Stimulated activated CD4-positive, alpha-beta T cell treated with anti-CD3 and anti-CD28 coated beads, Interleukin-4, amount 100 ng/mL, for 4 hours (primary cell): Measurements from ENCODE around the gene EHBP1.

Source experiments
- DNase-seq, 2 experiments: peaks; one replicate each; pipeline ENCODE4 v3.0.0-alpha.2; 2020

EHBP1 gene

DNA sequence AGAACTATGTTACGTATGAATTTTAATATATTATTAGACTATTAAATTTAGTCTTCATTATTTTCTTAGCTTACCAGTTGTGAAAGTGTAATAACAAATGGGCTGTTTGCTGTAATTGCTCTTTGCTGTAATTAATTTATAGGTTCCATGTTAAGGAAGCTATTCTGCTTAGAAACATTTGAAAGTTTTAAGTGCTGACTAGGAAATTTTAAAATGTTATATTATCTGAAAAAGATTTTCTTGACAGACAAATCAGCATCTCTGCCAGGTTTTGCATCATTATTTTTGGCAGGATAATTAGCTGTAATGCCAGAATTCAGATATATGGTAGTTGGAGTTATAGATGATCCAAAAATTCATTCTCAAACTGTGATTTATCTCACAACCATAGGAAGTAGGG, 387.3 kb downstream of the EHBP1 start:
- DNase-seq = no peak

DNA sequence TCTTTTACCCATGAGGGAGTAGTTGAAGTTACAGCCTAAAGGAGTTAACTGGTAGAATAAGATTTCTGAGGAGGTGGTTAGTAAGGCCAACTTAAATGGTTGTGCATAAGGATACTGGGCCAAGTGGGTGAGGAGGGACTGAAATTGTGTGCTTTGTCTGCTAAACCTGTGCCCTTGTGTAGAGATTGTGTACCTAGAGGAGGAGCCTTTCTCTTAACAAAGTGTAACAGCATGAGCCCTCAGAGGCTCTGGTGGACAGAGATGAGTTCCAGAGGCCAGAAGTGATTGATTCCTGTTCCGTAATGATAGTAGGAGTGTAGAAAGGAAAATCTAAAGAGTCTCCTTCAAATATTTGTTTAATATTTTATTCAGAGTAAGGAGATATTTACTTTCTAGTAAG, 388.0 kb downstream of the EHBP1 start:
- DNase-seq = no peak
